Fibroblast of skin of scalp (primary cell): Measurements from ENCODE around the gene PRUNE2.
A peak's percentile ranks its signal among the peaks of the same experiment; 100 is the strongest.

Experiments used
- DNase-seq: peaks from one replicate; pipeline ENCODE4 v3.0.0-alpha.2; 2013

PRUNE2 gene

DNA sequence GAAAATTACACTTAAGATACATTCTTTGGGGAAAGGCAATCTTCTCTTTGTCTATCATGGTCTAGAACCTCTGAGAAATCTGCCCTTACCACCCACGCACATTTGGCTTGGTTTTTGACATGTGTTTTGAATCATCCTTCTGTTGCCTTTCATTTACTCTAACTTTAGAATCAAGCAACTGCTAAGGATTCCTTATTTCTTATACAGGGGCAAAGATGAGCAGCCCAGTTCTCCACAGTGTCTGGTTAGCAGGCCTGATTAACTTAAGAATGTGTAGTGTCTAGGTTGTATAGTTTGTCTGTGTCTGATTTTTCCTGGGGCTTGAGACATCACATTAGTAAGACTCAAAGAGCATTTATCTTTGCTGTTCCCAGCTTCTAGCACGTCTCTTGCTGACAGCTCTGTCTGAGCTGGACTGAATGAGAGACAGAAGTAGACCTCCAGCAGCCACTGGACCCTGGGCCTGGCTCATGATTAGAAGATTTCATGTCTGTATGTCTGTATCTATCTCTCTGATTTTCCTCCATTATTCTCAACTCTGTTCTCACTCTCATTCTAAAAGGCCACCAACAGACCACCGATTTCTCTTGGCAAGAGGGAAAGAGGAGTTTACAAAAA is 173.5 kb downstream of the PRUNE2 start:
- peak; percentile 92 for DNase-seq

DNA sequence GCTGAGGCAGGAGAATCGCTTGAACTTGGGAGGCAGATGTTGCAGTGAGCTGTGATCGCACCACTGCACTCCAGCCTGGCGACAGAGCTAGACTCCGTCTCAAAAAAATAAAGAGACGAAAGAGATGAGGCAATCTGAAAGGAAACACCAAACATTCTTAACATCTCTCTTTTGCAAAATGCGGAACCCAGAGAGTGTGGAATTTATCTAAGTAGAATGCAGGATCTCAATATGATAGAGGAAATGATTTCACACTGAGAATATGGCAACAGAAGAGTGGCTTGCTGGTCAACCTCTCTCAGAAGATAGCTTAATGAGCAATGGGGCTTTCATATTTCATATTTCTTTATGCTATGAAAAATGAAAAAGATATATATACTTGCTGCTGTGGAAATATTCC is 175.1 kb downstream of the PRUNE2 start:
- DNase-seq = peak; percentile 74

DNA sequence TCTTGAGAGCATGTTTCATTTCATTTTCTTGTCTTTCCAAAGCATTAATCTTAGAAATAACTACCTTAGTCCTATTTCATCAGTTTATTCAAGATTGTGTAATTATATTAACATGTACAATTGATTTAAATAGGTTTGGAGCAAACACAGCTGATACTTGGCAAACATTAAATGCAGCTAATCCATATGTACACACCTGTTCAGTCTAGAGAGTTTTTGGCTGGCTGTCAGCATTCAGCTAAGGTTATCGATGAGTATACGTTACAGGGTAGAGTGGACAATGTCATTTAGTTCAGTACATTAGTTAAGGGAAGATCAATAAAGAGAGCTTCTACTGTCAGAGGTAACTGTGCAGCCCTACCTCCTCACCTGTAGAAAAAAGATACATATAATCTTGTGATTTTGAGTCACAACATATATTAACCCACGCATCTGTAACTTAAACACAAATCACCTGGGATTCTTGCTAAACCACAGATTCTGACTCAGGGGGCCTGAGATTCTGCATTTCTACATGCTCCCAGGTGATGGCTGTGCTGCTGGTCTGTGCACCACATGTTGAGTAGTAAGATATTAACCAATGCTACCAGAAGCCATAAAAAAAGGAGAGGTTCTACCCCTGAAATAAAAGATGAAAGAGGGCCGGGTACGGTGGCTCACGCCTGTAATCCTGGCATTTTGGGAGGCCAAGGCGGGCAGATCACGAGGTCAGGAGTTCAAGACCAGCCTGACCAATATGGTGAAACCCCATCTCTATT is 175.8 kb downstream of the PRUNE2 start:
- DNase-seq = no peak

GRCh38 chr9:76729116-76729515 is 176.8 kb downstream of the PRUNE2 start:
- no peak for DNase-seq

- no peak for DNase-seq
Observed at GRCh38 chr9:76725885-76726284, 180.0 kb downstream of the PRUNE2 start.

- DNase-seq = no peak
Observed at GRCh38 chr9:76725011-76725546, 180.8 kb downstream of the PRUNE2 start.

GRCh38 chr9:76720245-76720644 is 185.7 kb downstream of the PRUNE2 start:
- no peak for DNase-seq

GRCh38 chr9:76718166-76718565 is 187.7 kb downstream of the PRUNE2 start:
- no peak for DNase-seq

DNA sequence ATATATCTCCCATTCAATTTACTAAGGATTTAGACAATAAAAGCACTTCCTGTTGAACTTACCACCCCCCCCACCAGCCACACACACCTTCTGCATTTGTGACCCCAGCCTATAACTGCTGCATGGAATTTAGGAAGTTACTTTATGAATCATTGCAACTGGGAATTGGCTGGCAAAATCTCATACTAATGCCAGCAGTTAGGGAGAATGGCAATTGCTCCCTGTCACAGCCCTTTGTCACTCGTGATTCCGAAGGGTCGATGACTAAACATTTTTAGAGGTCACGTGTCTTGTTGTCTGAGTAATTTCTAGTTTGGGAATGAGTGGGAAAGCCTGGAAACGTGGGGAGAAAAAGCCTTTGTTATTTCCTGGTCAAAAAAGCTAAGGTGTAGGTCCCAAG is 188.3 kb downstream of the PRUNE2 start:
- DNase-seq = peak; percentile 29

- DNase-seq = no peak
Observed at GRCh38 chr9:76717176-76717575, 188.7 kb downstream of the PRUNE2 start.

GRCh38 chr9:76716085-76716672 is 189.7 kb downstream of the PRUNE2 start:
- no peak for DNase-seq

GRCh38 chr9:76713381-76713780 is 192.5 kb downstream of the PRUNE2 start:
- DNase-seq = no peak

DNA sequence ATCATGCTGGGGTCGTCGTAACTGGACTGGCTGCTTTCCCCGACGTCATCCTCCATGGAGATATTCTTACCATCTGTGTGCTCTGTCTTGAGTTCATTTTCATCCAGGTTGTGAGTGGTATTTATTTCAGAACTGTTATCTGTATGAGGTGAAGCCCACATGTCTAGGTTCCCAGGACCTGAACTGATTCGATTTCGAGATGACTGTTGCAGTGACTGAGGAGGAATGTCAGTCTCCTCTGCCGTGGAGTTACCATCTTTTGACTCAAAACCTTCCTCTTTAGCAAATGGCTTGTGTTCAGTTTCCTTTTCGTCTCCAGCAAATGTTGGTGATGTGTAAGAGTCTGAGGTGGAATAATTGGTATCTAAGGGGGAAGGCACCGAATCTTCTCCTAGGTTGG is 196.9 kb downstream of the PRUNE2 start:
- DNase-seq = no peak

DNA sequence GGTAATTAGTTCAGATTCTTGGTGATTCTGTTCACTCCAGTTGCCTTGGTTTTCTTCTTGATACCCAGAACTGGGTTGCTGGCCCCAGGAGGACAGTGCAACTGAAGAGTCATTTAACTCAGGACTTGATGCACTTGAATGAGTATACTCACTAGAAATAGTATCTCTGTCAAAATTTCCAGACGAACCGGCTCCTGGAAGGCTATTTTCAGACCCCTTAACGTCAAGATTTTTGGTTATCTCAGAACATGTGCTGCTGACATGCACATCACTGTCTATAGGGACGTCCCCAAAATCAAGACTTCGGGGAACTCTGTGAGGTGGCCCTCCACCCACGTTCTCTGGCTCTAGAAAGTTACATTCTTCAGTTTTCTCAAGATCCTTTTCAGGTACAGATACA is 198.4 kb downstream of the PRUNE2 start:
- DNase-seq = no peak

DNA sequence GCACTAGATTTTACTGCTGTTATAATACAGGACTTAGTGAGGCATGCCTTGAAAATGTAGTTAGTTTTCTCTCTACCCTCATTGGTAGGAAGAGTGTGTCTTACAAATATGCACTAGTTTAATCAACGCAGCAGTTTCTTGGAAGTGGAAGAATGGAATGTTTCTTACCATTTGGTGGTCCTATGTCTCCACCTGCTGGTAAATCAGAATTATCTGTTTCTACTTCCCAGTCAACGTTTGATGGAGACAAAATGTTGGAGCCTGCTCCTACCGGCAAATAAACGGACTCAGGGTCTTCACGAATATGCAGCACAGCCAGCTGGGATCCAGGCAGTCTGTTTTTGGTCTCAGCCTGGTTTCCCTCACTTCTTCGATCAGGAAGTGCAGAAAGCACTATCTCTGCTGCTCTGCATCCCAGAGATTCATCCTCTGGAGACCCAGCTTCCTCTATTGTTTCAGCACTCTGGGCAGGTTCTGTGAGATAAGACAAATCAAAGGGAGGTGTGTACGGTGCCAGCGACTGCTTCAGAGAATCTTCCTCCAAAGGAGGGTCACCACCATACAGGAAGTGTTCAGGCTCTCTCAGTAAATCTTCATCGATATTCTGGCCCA is 201.2 kb downstream of the PRUNE2 start:
- DNase-seq = peak; percentile 87

GRCh38 chr9:76703270-76703669 is 202.6 kb downstream of the PRUNE2 start:
- DNase-seq = no peak

- DNase-seq = peak; percentile 44
Observed at GRCh38 chr9:76701441-76702039, 204.4 kb downstream of the PRUNE2 start.

- no peak for DNase-seq
Observed at GRCh38 chr9:76700916-76701315, 205.0 kb downstream of the PRUNE2 start.

GRCh38 chr9:76699971-76700370 is 205.9 kb downstream of the PRUNE2 start:
- DNase-seq = peak; percentile 74

- no peak for DNase-seq
Observed at GRCh38 chr9:76697554-76697953, 208.4 kb downstream of the PRUNE2 start.

GRCh38 chr9:76697081-76697480 is 208.8 kb downstream of the PRUNE2 start:
- no peak for DNase-seq

DNA sequence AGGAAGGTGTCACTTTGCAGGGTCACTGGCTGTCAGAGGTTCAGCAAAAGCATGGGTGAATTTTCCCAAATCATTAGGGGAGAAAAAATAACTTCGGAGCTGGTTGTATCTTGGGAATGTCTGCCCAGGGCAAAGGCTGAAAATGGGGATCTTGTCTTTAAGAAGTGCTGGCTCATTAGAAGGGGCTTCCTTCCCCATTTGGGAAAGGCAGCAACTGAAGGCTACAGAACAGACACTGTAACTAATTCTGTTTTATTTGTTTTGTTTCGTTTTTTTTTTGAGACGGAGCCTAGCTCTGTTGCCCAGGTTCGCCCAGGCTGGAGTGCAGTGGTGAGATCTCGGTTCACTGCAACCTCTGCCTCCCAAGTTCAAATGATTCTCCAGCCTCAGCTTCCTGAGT is 212.0 kb downstream of the PRUNE2 start:
- no peak for DNase-seq
